MM.1S (cell line): ENCODE measurements around the gene FAAP24.
"Not testable (repeated sequence)": the region's sequence is repeated elsewhere in the genome, so short reads cannot be mapped to it uniquely, and the experiment has no call there.

Experiments
- CTCF ChIP-seq: fragments of 300-600 bp; sonication (generic); IDR thresholded peaks from 2 replicates; pipeline ENCODE4 v1.5.1; 2016; ENCODE audit warnings: antibody characterized with exemption, low read length, mixed read lengths
- EZH2 ChIP-seq: fragments of 300-600 bp; sonication (generic); optimal IDR thresholded peaks from 2 replicates; pipeline ENCODE3; 2017; ENCODE audit warnings: low read depth, mild to moderate bottlenecking, antibody characterized with exemption, low read length, mixed read lengths

GRCh38 chr19:33002126-33002865 is 30.3 kb downstream of the FAAP24 start:
- not testable (repeated sequence) for TF ChIP-seq CTCF, EZH2
